CD14-positive monocyte (primary cell): Measurements from ENCODE around the gene TSPAN18. TPM values are rescaled to one million over a fixed set of nuclear protein-coding genes. Genes with fewer than 3 reads are reported as not detected.

ENCODE experiments used
- DNase-seq, 3 donors: peaks; one replicate each; pipeline ENCODE4 v3.0.0-alpha.2; 2011 to 2022
- H2AFZ ChIP-seq: 2 replicates; pipeline ENCODE4 v1.6.0; 2012; ENCODE audit warnings: mild to moderate bottlenecking, low read depth, low read length, inconsistent platforms; ENCODE audit not compliant: insufficient read depth, poor library complexity, severe bottlenecking
- H3K27ac ChIP-seq, 2 donors: 1 replicate in 1 of 2; 2 replicates in 1 of 2; pipeline ENCODE4 v1.5.1; 2012 to 2013; ENCODE audit warnings: low read length in 2 of 2, control low read depth in 1 of 2, inconsistent platforms in 1 of 2, low read depth in 1 of 2, mild to moderate bottlenecking in 1 of 2
- H3K27me3 ChIP-seq, 2 donors: one replicate each; pipeline versions ENCODE4 v1.6.0 to v1.6.1; 2011 to 2013; ENCODE audit warnings: low read length in 2 of 2; ENCODE audit not compliant: control insufficient read depth in 2 of 2, insufficient read depth in 2 of 2
- H3K36me3 ChIP-seq, 2 donors: replicated peaks in 1 of 2; 1 replicate in 1 of 2; 2 replicates in 1 of 2; pipeline versions ENCODE4 v1.5.1 to v1.6.1; 2012 to 2013; ENCODE audit warnings: low read length in 2 of 2, control low read depth in 1 of 2, inconsistent platforms in 1 of 2, mild to moderate bottlenecking in 1 of 2; ENCODE audit not compliant: insufficient read depth in 2 of 2, control insufficient read depth in 1 of 2
- H3K4me1 ChIP-seq, 2 donors: 1 replicate in 1 of 2; 2 replicates in 1 of 2; pipeline versions ENCODE4 v1.5.1 to v1.6.1; 2012 to 2013; ENCODE audit warnings: low read length in 2 of 2, control low read depth in 1 of 2, inconsistent platforms in 1 of 2, mild to moderate bottlenecking in 1 of 2, moderate library complexity in 1 of 2; ENCODE audit not compliant: insufficient read depth in 2 of 2, control insufficient read depth in 1 of 2
- H3K4me2 ChIP-seq: replicated peaks from 2 replicates; pipeline ENCODE3; 2012; ENCODE audit warnings: low read length, moderate library complexity, mild to moderate bottlenecking; ENCODE audit not compliant: poor library complexity, severe bottlenecking; ENCODE audit errors: extremely low read depth
- H3K4me3 ChIP-seq, 3 experiments: fragments of 200-600 bp in 1 of 3; sonication (generic) in 1 of 3; replicated peaks in 1 of 3; 1 replicate in 2 of 3; 2 replicates in 1 of 3; pipeline ENCODE4 v1.5.1; 2011 to 2013; ENCODE audit warnings: low read length in 3 of 3, mild to moderate bottlenecking in 3 of 3, control low read depth in 2 of 3, low read depth in 2 of 3, inconsistent platforms in 1 of 3, moderate library complexity in 1 of 3
- H3K79me2 ChIP-seq: 2 replicates; pipeline ENCODE4 v1.6.0; 2012; ENCODE audit warnings: mild to moderate bottlenecking, control low read depth, inconsistent platforms, low read length, moderate library complexity; ENCODE audit not compliant: insufficient read depth
- H3K9ac ChIP-seq: 2 replicates; pipeline ENCODE4 v1.6.0; 2017; ENCODE audit warnings: low read length, mild to moderate bottlenecking; ENCODE audit not compliant: insufficient read depth, poor library complexity, severe bottlenecking
- H3K9me3 ChIP-seq, 2 donors: replicated peaks in 1 of 2; 1 replicate in 1 of 2; 2 replicates in 1 of 2; pipeline versions ENCODE4 v1.5.1 to v1.6.1; 2012 to 2013; ENCODE audit warnings: low read length in 2 of 2, control low read depth in 1 of 2; ENCODE audit not compliant: control insufficient read depth in 1 of 2, insufficient read depth in 1 of 2
- H4K20me1 ChIP-seq: 2 replicates; pipeline ENCODE4 v1.6.0; 2012; ENCODE audit warnings: mild to moderate bottlenecking, low read length, control low read depth, moderate library complexity; ENCODE audit not compliant: insufficient read depth
- H3K27ac Mint-ChIP-seq, 7 donors: one replicate each; pipeline ENCODE4 v1.8.0; 2020; ENCODE audit warnings: mild to moderate bottlenecking in 7 of 7, mixed read lengths in 7 of 7, moderate library complexity in 6 of 7, inconsistent platforms in 2 of 7
- H3K27me3 Mint-ChIP-seq, 3 donors: one replicate each; pipeline ENCODE4 v1.8.0; 2021 to 2022; ENCODE audit warnings: low read depth in 3 of 3, mild to moderate bottlenecking in 3 of 3, mixed read lengths in 3 of 3, moderate library complexity in 3 of 3, inconsistent platforms in 1 of 3
- H3K36me3 Mint-ChIP-seq, 2 donors: one replicate each; pipeline ENCODE4 v1.8.0; 2020; ENCODE audit warnings: mixed read lengths in 2 of 2, inconsistent platforms in 1 of 2, mild to moderate bottlenecking in 1 of 2
- H3K4me1 Mint-ChIP-seq: one replicate; pipeline ENCODE4 v1.8.0; 2020; ENCODE audit warnings: mild to moderate bottlenecking, mixed read lengths
- H3K4me3 Mint-ChIP-seq, 2 donors: one replicate each; pipeline ENCODE4 v1.8.0; 2020; ENCODE audit warnings: mild to moderate bottlenecking in 2 of 2, mixed read lengths in 2 of 2, moderate library complexity in 1 of 2
- H3K9me3 Mint-ChIP-seq, 7 donors: one replicate each; pipeline ENCODE4 v1.8.0; 2020 to 2022; ENCODE audit warnings: mixed read lengths in 7 of 7, mild to moderate bottlenecking in 6 of 7, moderate library complexity in 6 of 7, inconsistent platforms in 2 of 7
- WGBS: methylation state at CpG from one replicate; pipeline ENCODE4 v1.1.5; 2013; ENCODE audit warnings: missing lambda C conversion rate; ENCODE audit not compliant: insufficient coverage; 5-methylcytosine and 5-hydroxymethylcytosine counted together
- intact Hi-C, 2 donors: fragments of 100-400 bp; cut with micrococcal nuclease; formaldehyde crosslinking; loops; one replicate each; pipeline versions ENCODE4 v1.15.0 to v1.15.1; 2023
- polyA plus RNA-seq, 3 donors: library from polyadenylated mRNA; depleted of rRNA in 1 of 3; unstranded in 2 of 3; stranded (reverse) in 1 of 3; fragments of 300-500 nt in 2 of 3; fragments of >200 nt in 1 of 3; fragmentation: Illumina TruSeq in 2 of 3; gene quantifications; 1 replicate in 2 of 3; 2 replicates in 1 of 3; pipeline ENCODE4 v1.2.3, GENCODE V29; 2012 to 2021
- TF ChIP-seq, protein P1 (sequence below): fragments of 200-600 bp; IDR thresholded peaks from one replicate; pipeline ENCODE4 v1.8.0; 2022; ENCODE audit warnings: antibody characterized with exemption, mild to moderate bottlenecking

The TSPAN18 gene
- polyA plus RNA-seq, 3 donors = not detected

DNA sequence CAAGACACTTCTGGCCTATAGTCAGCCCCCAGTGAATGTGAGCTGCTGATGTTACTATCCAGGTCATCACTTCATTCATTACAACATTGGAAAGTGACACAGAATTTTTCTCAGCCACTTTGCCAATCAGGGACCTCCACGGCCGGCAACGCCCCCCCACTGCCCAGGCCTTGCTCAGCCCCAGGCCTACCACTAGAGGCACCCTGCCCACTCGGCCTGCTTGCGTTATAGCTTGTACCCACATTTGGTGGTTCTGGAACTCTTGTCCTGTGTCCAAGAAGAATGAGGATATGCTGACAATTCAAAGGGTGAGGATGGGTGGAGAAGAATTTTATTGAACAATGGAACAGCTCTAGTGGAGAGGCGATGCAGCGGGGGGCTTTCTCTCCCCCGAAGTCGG is 96.2 kb downstream of the TSPAN18 start:
- no peaks in the 10 kb centered on the region for H3K79me2 ChIP-seq
- intact Hi-C loops = no loop called here

DNA sequence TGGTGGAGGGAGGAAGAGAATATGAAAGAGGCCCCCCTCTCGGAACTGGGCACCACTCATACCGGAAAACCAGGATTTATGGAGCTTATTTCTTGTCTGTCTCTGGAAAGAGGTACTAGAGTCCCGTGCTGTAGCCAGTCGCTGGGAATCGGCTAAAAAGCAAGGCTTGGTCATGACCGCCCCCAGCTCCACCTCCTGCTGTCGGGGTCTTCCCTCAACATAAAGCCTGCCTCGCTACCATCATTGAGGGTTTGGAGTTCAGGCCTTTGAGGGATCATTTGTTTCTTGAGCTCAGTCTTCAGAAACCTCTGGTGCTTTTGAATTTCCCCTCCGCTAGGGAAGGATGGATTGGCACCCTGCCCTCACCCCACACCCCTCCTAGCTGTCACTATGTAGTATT is 97.1 kb downstream of the TSPAN18 start:
- Histone ChIP-seq H3K9ac (no peak overlapping the region), H3K4me1 (no peaks in the 10 kb centered on the region), H4K20me1 (no peaks in the 10 kb centered on the region), H2AFZ (no peak overlapping the region), H3K9me3 (peaks cover 0 to 4% of the 10 kb centered on the region in 2 donors), H3K4me3 (no peak overlapping the region), H3K4me2 (no peak overlapping the region), H3K27me3 (no peaks in the 10 kb centered on the region), H3K36me3 (no peaks in the 10 kb centered on the region), H3K79me2 (no peaks in the 10 kb centered on the region), H3K27ac (no peak overlapping the region)
- intact Hi-C loops = no loop called here
- TF ChIP-seq, protein P1, sequence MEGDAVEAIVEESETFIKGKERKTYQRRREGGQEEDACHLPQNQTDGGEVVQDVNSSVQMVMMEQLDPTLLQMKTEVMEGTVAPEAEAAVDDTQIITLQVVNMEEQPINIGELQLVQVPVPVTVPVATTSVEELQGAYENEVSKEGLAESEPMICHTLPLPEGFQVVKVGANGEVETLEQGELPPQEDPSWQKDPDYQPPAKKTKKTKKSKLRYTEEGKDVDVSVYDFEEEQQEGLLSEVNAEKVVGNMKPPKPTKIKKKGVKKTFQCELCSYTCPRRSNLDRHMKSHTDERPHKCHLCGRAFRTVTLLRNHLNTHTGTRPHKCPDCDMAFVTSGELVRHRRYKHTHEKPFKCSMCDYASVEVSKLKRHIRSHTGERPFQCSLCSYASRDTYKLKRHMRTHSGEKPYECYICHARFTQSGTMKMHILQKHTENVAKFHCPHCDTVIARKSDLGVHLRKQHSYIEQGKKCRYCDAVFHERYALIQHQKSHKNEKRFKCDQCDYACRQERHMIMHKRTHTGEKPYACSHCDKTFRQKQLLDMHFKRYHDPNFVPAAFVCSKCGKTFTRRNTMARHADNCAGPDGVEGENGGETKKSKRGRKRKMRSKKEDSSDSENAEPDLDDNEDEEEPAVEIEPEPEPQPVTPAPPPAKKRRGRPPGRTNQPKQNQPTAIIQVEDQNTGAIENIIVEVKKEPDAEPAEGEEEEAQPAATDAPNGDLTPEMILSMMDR = no peak
- 100% methylated on average over 1 of the region's 9 CpGs for WGBS
- H3K4me1 Mint-ChIP-seq = no peaks in the 10 kb centered on the region
- no peak overlapping the region for H3K4me3 Mint-ChIP-seq
- no peak for DNase-seq
- H3K9me3 Mint-ChIP-seq = peaks cover 0 to 15% (median 2%) of the 10 kb centered on the region in 7 donors
- H3K27me3 Mint-ChIP-seq = peaks cover 3 to 7% (median 5%) of the 10 kb centered on the region in 3 donors
- H3K36me3 Mint-ChIP-seq = no peaks in the 10 kb centered on the region
- H3K27ac Mint-ChIP-seq = no peak overlapping the region

More for the DNA sequence above, 96.2 kb downstream of the TSPAN18 start:
- H3K4me1 Mint-ChIP-seq = no peaks in the 10 kb centered on the region
- H3K27ac ChIP-seq = no peak overlapping the region
- H3K9me3 Mint-ChIP-seq = peaks cover 0 to 15% (median 1%) of the 10 kb centered on the region in 7 donors
- no peaks in the 10 kb centered on the region for H3K36me3 Mint-ChIP-seq
- H3K9ac ChIP-seq = no peak overlapping the region
- H3K27me3 ChIP-seq = no peaks in the 10 kb centered on the region
- no peak overlapping the region for H2AFZ ChIP-seq
- peak overlapping the region in 1 of 7 donors; percentile 6 for H3K27ac Mint-ChIP-seq
- no peaks in the 10 kb centered on the region for H3K36me3 ChIP-seq
- no peak overlapping the region for H3K4me3 ChIP-seq
- H3K27me3 Mint-ChIP-seq = peaks cover 3 to 5% (median 5%) of the 10 kb centered on the region in 3 donors
- TF ChIP-seq, protein P1 = no peak
- no peak for DNase-seq
- no peak overlapping the region for H3K4me2 ChIP-seq
- H3K4me1 ChIP-seq = no peaks in the 10 kb centered on the region
- WGBS = 81% methylated on average over 6 of the region's 9 CpGs
- no peak overlapping the region for H3K4me3 Mint-ChIP-seq
- peaks cover 0 to 4% of the 10 kb centered on the region in 2 donors for H3K9me3 ChIP-seq
- H4K20me1 ChIP-seq = no peaks in the 10 kb centered on the region
